Measurements from ENCODE around the gene BSG.

- no peak for TF ChIP-seq CTCF (IDR thresholded peaks at IDR 0.05)
- TF ChIP-seq POLR2A (IDR thresholded peaks at IDR 0.05), result no peak
Measured at GRCh38 chr19:624433-625109, 52.2 kb downstream of the BSG start.
